ENCODE measurements around the gene SLC13A5. TPM values are rescaled to one million over a fixed set of nuclear protein-coding genes. Genes with fewer than 3 reads are reported as not detected.

SLC13A5 gene
- total RNA-seq, 1 experiment from 2014 or later = not detected

DNA sequence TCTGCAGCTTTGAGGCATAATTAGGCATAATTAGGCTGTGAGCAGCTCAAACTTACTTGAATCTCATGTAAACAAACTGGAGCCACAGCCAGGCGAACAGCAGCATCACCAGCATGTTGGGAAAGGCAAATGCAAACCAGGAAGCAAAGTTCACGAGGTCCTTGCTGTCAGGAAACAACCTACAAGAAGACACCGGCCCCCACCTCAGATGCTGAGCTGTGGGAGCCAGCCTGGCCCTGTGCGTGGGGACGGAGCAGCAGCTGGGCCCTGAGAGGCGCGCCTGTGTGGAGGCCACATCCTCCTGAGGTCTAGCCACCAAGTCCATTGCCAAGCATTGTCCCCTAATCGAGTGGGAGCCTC lies 12.2 kb downstream of the SLC13A5 start:
- H4K20me1 ChIP-seq (ENCODE audit: low read length) = no peaks in the 10 kb centered on the region
- DNase-seq = no peak
- ChIA-PET POLR2A (ENCODE audit: unreplicated experiment) (no interaction called here), CTCF (no interaction called here)
- H3K9me2 ChIP-seq (replicated peaks; ENCODE audit: low read length) = no peaks in the 10 kb centered on the region
- H3K4me3 ChIP-seq (ENCODE audit: low read length) = no peak overlapping the region
- intact Hi-C loops (cut with micrococcal nuclease) = no loop called here
- no TSS peak for BruUV-seq (replicated peaks)
- no peaks in the 10 kb centered on the region for H3K4me1 ChIP-seq (ENCODE audit: insufficient read depth, low read length)
- no peak for ATAC-seq
- H3K9me3 ChIP-seq (ENCODE audit: low read length) = no peaks in the 10 kb centered on the region
- no peaks in the 10 kb centered on the region for H3K36me3 ChIP-seq (ENCODE audit: low read depth, low read length)
- H3F3A ChIP-seq (ENCODE audit: low read length, unreplicated experiment) = no peaks in the 10 kb centered on the region
- H3K4me2 ChIP-seq (ENCODE audit: low read length) = no peak overlapping the region
- no peak overlapping the region for H3K9ac ChIP-seq (ENCODE audit: low read length)
- H3K27ac ChIP-seq (ENCODE audit: low read length) = no peak overlapping the region
- no peak overlapping the region for H2AFZ ChIP-seq (ENCODE audit: low read length)
- no peaks in the 10 kb centered on the region for H3K79me2 ChIP-seq (ENCODE audit: low read length)
- H3K27me3 ChIP-seq (ENCODE audit: low read length) = no peaks in the 10 kb centered on the region
- no peak for TF ChIP-seq EZH2phosphoT487 (IDR thresholded peaks at IDR 0.05; ENCODE audit: borderline replicate concordance, low read length)
- TF ChIP-seq EZH2 (IDR thresholded peaks at IDR 0.05; ENCODE audit: low read length, unreplicated experiment) = no peak
- TF ChIP-seq, protein P1, sequence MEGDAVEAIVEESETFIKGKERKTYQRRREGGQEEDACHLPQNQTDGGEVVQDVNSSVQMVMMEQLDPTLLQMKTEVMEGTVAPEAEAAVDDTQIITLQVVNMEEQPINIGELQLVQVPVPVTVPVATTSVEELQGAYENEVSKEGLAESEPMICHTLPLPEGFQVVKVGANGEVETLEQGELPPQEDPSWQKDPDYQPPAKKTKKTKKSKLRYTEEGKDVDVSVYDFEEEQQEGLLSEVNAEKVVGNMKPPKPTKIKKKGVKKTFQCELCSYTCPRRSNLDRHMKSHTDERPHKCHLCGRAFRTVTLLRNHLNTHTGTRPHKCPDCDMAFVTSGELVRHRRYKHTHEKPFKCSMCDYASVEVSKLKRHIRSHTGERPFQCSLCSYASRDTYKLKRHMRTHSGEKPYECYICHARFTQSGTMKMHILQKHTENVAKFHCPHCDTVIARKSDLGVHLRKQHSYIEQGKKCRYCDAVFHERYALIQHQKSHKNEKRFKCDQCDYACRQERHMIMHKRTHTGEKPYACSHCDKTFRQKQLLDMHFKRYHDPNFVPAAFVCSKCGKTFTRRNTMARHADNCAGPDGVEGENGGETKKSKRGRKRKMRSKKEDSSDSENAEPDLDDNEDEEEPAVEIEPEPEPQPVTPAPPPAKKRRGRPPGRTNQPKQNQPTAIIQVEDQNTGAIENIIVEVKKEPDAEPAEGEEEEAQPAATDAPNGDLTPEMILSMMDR (conservative IDR thresholded peaks at IDR 0.05; ENCODE audit: low read depth, low read length) = no peak

DNA sequence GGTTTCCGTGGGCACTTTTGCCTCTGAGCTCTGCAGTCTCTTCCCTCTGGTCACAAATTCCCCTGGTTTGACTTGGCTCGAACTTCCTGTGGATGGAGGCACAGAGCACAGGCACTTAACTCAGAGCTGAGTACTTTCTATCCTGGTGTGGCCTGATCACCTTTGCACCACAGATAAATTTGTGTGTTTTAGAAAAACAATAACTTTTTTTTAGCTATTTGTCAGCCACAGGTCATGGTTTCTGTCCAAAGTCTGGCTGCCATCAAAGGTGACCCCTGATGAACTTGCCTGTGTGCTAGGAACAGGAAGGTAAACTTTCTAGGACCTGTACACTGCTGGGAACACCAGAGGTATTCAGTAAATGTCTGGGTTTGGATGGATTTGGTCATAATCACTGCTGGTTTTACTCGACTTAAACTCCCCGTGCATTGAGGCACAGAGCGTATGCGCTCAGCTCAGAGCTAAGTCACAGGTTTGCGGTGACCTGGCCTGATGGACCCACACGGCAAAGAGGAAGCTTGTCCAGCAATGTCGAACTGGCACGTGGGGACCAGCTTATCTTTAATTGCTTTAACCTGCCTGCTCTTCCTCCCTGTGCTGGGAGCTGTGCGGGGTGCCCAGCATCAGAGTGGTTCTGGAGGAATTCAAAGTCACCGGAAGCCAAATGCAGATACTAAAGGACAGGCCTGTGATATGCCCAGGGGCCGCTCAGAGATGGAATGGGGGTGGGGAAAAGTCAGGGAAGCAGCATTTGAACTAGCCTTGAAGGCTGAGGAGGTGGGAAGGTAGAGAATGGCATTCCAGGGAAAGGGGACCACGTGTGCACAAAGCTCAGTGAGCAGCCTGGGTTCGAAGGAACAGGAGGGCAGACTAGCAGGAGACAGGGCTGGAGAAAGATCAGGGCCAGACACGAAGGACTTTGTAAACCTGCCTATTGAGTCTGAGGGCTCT lies 12.9 kb downstream of the SLC13A5 start:
- no peaks in the 10 kb centered on the region for H4K20me1 ChIP-seq (ENCODE audit: low read length)
- no peak for ATAC-seq
- H3K9me3 ChIP-seq (ENCODE audit: low read length) = no peaks in the 10 kb centered on the region

More for the DNA sequence above, 12.9 kb downstream of the SLC13A5 start:
- H3K4me3 ChIP-seq (ENCODE audit: low read length) = no peak overlapping the region
- no TSS peak for BruUV-seq (replicated peaks)
- DNase-seq = no peak
- intact Hi-C loops (cut with micrococcal nuclease) = no loop called here
- H3K27ac ChIP-seq (ENCODE audit: low read length) = no peak overlapping the region
- no peaks in the 10 kb centered on the region for H3K9me2 ChIP-seq (replicated peaks; ENCODE audit: low read length)
- no peaks in the 10 kb centered on the region for H3K36me3 ChIP-seq (ENCODE audit: low read depth, low read length)
- H3K4me2 ChIP-seq (ENCODE audit: low read length) = no peak overlapping the region
- TF ChIP-seq EZH2 (IDR thresholded peaks at IDR 0.05; ENCODE audit: low read length, unreplicated experiment) (no peak), EZH2phosphoT487 (IDR thresholded peaks at IDR 0.05; ENCODE audit: borderline replicate concordance, low read length) (no peak)
- TF ChIP-seq, protein P1 (conservative IDR thresholded peaks at IDR 0.05; ENCODE audit: low read depth, low read length) = no peak
- ChIA-PET CTCF (interaction anchor here (0.6 kb wide), 2 partner anchors 14 to 34 kb away, joined by 3 to 4 read pairs; no protein-coding TSS in a partner anchor), POLR2A (ENCODE audit: unreplicated experiment) (no interaction called here)
- no peak overlapping the region for H3K9ac ChIP-seq (ENCODE audit: low read length)
- H3F3A ChIP-seq (ENCODE audit: low read length, unreplicated experiment) = no peaks in the 10 kb centered on the region
- H2AFZ ChIP-seq (ENCODE audit: low read length) = no peak overlapping the region
- no peaks in the 10 kb centered on the region for H3K27me3 ChIP-seq (ENCODE audit: low read length)
- no peaks in the 10 kb centered on the region for H3K79me2 ChIP-seq (ENCODE audit: low read length)
- no peaks in the 10 kb centered on the region for H3K4me1 ChIP-seq (ENCODE audit: insufficient read depth, low read length)

Measured in PC-3 (cell line).